Body of pancreas (tissue), 4 donors: ENCODE measurements around the gene G6PC3.

Source experiments
- CTCF ChIP-seq, 7 experiments: fragments of 450-650 bp in 4 of 7; fragments of 200-600 bp in 3 of 7; sonication (generic) in 3 of 7; IDR thresholded peaks; one replicate each; pipeline ENCODE4 v1.5.1; 2016 to 2019; ENCODE audit warnings: antibody characterized with exemption in 7 of 7
- POLR2A ChIP-seq, 3 donors: fragments of 450-650 bp; IDR thresholded peaks; one replicate each; pipeline ENCODE4 v1.6.1; 2016; ENCODE audit warnings: antibody characterized with exemption in 3 of 3, mild to moderate bottlenecking in 2 of 3

GRCh38 chr17:44108440-44109311 is 38.1 kb downstream of the G6PC3 start:
- TF ChIP-seq CTCF (IDR thresholded peaks at IDR 0.05), result no peak
- TF ChIP-seq POLR2A (IDR thresholded peaks at IDR 0.05), result no peak
